Activated CD8-positive, alpha-beta T cell treated with anti-CD3 and anti-CD28 coated beads, Interleukin-2, amount 10 ng/mL, durations not matched to agents 7 days and 5 days (primary cell): ENCODE measurements around the gene LIMK2. TPM values are rescaled to one million over a fixed set of nuclear protein-coding genes. Genes with fewer than 3 reads are reported as not detected.
"Not testable (repeated sequence)": the region's sequence is repeated elsewhere in the genome, so short reads cannot be mapped to it uniquely, and the experiment has no call there.

Experiments used
- ATAC-seq: fragments of 150-1000 bp; cut with Tn5 transposase; one replicate; pipeline ENCODE4 v1.10.0; 2021; ENCODE audit warnings: moderate library complexity
- CTCF ChIA-PET: fragments of 350-600 bp; sonication (Branson Sonifier 250); formaldehyde crosslinking; loops from one replicate; lab custom pipeline; 2021; ENCODE audit warnings: antibody characterized with exemption; lab: Charles Lee
- POLR2A ChIA-PET: fragments of 350-600 bp; sonication (Branson Sonifier 250); formaldehyde crosslinking; loops from one replicate; lab custom pipeline; 2021; ENCODE audit warnings: antibody characterized with exemption; lab: Charles Lee
- DNase-seq: peaks from one replicate; pipeline ENCODE4 v3.0.0-alpha.2; 2020
- H3K27ac Mint-ChIP-seq: one replicate; pipeline ENCODE4 v1.8.0; 2021; ENCODE audit warnings: mild to moderate bottlenecking, mixed read lengths
- H3K27me3 Mint-ChIP-seq: one replicate; pipeline ENCODE4 v1.8.0; 2021; ENCODE audit warnings: low read depth, mixed read lengths
- H3K36me3 Mint-ChIP-seq: one replicate; pipeline ENCODE4 v1.8.0; 2021; ENCODE audit warnings: low read depth, mixed read lengths
- H3K4me1 Mint-ChIP-seq: one replicate; pipeline ENCODE4 v1.8.0; 2021; ENCODE audit warnings: low read depth, mixed read lengths
- H3K4me3 Mint-ChIP-seq: one replicate; pipeline ENCODE4 v1.8.0; 2021; ENCODE audit warnings: mild to moderate bottlenecking, mixed read lengths
- H3K9me3 Mint-ChIP-seq: one replicate; pipeline ENCODE4 v1.8.0; 2022; ENCODE audit warnings: mixed read lengths; ENCODE audit not compliant: insufficient read depth
- total RNA-seq, 2 experiments: library from RNA; stranded (reverse); gene quantifications; one replicate each; pipeline ENCODE4 v1.2.3, GENCODE V29; 2021

The LIMK2 gene
- total RNA-seq, 2 experiments from 2014 or later, result 42.7 to 44.3 TPM

DNA sequence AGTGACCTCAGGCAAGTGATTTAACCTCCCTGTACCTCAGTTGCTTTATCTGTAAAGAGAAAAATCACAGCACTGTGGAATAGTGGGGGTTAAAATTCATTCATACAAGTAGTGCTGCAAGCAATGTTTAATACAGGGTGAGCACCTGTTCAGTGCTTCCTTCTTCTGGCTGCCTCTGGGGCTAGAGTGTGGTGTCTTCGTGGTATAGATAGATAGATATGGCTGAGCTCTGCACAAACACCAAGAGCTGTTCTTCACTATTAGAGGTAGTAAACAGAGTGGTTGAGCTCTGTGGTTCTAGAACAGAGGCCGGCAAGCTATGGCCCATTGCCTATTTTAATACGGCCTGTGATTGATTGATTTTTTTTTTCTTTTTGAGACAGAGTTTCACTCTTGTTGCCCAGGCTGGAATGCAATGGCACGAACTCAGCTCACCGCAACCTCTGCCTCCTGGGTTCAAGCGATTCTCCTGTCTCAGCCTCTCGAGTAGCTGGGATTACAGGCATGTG lies 32.9 kb downstream of the LIMK2 start:
- Mint-ChIP-seq H3K36me3 (peaks cover 6% of the 10 kb centered on the region), H3K4me3 (no peak overlapping the region), H3K27ac (no peak overlapping the region), H3K27me3 (no peaks in the 10 kb centered on the region), H3K4me1 (peaks cover 35% of the 10 kb centered on the region), H3K9me3 (no peaks in the 10 kb centered on the region)
- ChIA-PET POLR2A (no interaction called here), CTCF (interaction anchor here (1.5 to 2.4 kb wide), 2 partner anchors 11 to 28 kb away, joined by 4 to 11 read pairs; no protein-coding TSS in a partner anchor)
- ATAC-seq, result peak; percentile 24
- peak; percentile 35 for DNase-seq

DNA sequence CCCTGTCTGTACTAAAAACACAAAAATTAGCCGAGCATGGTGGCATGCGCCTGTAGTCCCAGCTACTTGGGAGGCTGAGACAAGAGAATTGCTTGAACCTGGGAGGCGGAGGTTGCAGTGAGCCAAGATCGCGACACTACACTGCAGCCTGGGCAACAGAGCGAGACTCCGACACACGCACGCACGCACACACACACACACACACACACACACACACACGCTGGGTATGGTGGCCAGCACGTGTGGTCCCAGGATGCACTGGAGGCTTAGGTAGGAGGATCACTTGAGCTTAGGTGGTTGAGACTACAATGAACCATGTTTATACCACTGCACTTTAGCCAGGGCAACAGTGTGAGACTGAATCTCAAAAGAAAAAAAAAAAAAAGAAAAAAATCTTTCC lies 33.9 kb downstream of the LIMK2 start:
- H3K27ac Mint-ChIP-seq, H3K27me3 Mint-ChIP-seq, POLR2A ChIA-PET, H3K9me3 Mint-ChIP-seq, H3K36me3 Mint-ChIP-seq, DNase-seq, H3K4me3 Mint-ChIP-seq, ATAC-seq: not testable (repeated sequence)
- CTCF ChIA-PET, result interaction anchor here (1.0 kb wide), 1 partner anchor 10 kb away, joined by 3 read pairs; no protein-coding TSS in a partner anchor
- H3K4me1 Mint-ChIP-seq, result peaks cover 34% of the 10 kb centered on the region

DNA sequence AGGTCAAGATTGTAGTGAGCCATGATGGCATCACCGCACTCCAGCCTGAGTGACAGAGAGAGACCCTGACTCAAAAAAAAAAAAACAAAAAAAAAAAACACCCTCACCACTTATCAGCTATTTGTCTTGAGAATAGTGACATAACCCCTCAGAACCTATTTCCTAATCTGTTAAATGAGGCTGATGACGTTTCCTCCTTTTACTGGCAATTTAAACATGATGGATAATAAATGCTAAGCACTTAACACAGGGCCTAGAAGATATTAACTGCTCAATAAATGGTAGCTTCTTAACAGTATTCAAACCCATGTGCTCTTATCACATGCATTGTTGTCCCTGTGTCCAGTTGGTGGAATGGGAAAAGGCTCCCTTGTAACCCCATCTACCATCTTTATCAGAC lies 34.6 kb downstream of the LIMK2 start:
- H3K36me3 Mint-ChIP-seq, result peaks cover 8% of the 10 kb centered on the region
- no peak overlapping the region for H3K27ac Mint-ChIP-seq
- no peak for ATAC-seq
- H3K4me1 Mint-ChIP-seq, result peaks cover 34% of the 10 kb centered on the region
- POLR2A ChIA-PET, result no interaction called here
- DNase-seq, result no peak
- H3K4me3 Mint-ChIP-seq, result no peak overlapping the region
- no peaks in the 10 kb centered on the region for H3K9me3 Mint-ChIP-seq
- no peaks in the 10 kb centered on the region for H3K27me3 Mint-ChIP-seq
- CTCF ChIA-PET, result interaction anchor here (1.0 to 2.3 kb wide), 4 partner anchors 9 to 67 kb away, joined by 3 to 11 read pairs (median 8); partner anchors contain the start of gene LIMK2

DNA sequence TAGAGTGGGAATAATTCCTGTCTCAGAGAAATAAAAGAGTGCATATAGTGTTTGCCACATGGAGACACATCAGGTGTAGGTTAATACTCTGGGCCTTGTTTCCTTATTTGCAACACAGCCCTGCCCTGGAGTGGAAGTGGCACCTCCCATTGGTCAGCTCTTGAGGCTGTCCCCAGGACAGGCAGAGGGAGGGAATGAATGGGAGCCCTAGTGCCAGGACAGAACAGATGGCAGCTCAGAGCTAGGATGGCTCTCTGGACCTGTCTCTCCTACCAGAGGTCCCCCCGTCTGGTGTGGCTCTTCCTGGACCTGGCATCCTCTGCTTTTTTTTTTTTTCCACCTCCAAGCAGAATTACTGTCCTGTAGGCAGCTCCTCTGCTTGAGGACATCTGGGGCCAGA lies 35.6 kb downstream of the LIMK2 start:
- H3K4me3 Mint-ChIP-seq, result peak overlapping the region; percentile 48
- CTCF ChIA-PET, result interaction anchor here (1.0 to 2.3 kb wide), 5 partner anchors 9 to 66 kb away, joined by 3 to 11 read pairs (median 5); partner anchors contain the start of gene LIMK2
- H3K36me3 Mint-ChIP-seq, result peaks cover 6% of the 10 kb centered on the region
- peak overlapping the region; percentile 77 for H3K27ac Mint-ChIP-seq
- H3K4me1 Mint-ChIP-seq, result peaks cover 34% of the 10 kb centered on the region
- no peaks in the 10 kb centered on the region for H3K27me3 Mint-ChIP-seq
- POLR2A ChIA-PET, result interaction anchor here (0.5 to 1.1 kb wide), 6 partner anchors 32 to 1026 kb away, joined by 3 to 6 read pairs (median 4); no protein-coding TSS in a partner anchor
- no peaks in the 10 kb centered on the region for H3K9me3 Mint-ChIP-seq
- ATAC-seq, result peak; percentile 14
- DNase-seq, result no peak

DNA sequence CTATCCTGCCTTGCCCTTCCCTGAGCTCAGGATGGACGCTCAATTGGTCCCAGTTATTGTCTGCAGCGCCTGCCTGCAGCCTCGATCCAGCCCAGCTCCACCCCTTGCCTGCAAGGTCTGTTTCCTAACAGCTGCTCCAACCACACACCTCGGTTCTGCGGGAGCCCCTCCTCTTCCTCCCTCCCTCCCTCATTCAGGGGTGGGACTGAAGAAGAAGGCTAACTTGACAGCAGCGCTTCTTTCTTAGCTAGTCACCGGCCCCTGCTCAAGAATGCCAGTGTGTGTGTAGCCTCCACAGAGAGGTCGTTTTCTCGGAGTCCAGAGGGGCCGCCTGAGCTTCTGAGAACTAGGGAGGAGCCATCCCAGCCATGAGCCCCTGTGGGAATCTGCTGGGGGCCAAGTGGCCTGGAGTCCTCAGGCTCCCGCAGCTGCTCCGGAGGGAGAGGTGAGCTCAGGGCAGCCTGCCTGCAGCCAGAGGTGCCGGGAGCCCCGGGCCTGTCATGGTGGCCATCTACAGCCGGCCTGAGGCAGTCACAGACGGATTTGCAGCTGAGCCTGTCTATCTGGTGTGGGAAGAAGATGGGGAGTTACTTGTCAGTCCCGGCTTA lies 36.1 kb downstream of the LIMK2 start:
- Mint-ChIP-seq H3K4me3 (peak overlapping the region; percentile 48), H3K27me3 (no peaks in the 10 kb centered on the region), H3K9me3 (no peaks in the 10 kb centered on the region), H3K4me1 (peaks cover 34% of the 10 kb centered on the region), H3K36me3 (peaks cover 6% of the 10 kb centered on the region), H3K27ac (peak overlapping the region; percentile 77)
- DNase-seq (peak; percentile 89), ATAC-seq (peak; percentile 100)
- POLR2A ChIA-PET, result interaction anchor here (0.5 to 1.1 kb wide), 5 partner anchors 32 to 1027 kb away, joined by 3 to 6 read pairs (median 4); no protein-coding TSS in a partner anchor
- CTCF ChIA-PET, result interaction anchor here (1.0 to 2.3 kb wide), 4 partner anchors 9 to 36 kb away, joined by 3 to 11 read pairs (median 8); partner anchors contain the start of gene LIMK2

DNA sequence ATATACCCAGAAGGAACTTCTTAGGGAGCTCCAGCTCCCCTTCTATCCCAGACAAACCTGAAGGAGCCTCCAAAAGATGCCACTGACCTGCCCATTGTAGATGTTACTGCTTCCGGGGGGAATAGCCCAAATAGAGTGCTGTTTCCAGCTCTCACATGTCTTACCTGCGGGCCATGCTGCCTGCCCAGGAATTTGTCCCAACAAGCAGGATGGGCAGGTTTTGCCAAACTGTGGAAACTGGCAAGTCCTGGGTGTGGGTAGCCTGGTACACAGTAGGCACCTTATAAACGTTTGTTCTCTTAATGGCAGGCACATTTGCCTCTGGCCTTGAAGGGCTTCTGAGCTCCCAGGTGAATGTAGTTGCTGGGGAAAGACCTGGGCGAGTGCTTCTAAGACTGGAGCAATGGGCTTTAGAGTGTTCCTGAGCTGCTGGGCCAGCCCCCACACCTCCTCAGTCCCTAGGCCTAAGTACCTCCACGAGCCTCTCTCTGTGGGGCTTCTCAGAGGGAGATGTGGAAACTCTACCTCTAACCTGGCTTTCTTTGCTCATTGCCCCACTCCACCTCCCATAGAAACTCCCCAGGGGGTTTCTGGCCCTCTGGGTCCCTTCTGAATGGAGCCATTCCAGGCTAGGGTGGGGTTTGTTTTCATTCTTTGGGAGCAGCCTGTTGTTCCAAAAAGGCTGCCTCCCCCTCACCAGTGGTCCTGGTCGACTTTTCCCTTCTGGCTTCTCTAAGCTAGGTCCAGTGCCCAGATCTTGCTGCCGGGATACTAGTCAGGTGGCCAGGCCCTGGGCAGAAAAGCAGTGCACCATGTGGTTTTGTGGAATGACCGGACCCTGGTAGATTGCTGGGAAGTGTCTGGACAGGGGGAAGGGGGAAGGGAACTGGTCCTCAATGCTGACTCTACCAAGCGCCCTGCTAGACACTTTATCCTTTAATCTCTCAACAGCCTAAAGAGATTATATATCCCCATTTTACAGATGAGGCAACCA lies 37.2 kb downstream of the LIMK2 start:
- POLR2A ChIA-PET, result no interaction called here
- H3K36me3 Mint-ChIP-seq, result peaks cover 6% of the 10 kb centered on the region

DNA sequence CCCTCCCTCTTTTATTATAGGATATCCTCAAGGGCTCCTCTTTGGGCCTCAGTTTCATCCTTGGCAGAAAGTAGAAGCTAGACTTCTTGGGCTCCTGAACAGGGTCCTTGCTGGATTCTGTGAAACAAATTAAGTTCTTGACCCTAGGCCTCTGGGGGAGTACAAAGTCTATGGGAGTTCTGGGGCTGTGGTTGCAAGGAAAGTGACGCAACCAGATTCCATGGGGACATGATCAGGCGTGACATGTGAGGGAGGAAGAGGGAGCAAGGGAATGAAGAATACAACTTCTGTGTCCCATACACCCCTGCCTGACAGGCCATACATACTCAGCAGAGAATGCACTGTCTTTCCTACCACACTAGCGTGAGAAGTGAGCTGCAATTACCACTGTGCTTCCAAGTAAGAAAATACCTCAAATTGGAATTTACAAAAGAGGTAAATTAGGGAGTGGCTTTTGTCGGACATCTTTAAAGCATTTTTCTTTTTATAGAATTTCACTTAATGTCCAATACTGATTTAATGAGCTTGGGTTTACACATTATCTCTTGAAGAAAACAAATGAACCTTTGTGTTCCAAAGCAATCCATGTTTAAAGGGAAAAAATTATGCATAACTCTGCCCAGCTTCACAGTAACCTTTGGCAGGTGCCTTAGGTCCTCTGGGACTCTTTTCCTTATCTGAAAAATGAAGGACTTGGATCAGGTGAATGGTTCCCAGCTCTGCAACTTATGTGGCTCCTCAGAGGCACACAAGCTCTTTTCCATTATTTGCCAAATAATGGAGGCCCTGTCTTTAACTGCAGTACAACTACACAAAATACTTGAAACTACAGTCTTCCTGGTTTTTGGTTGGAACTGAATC lies 38.9 kb downstream of the LIMK2 start:
- DNase-seq (no peak), ATAC-seq (no peak)
- Mint-ChIP-seq H3K4me3 (no peak overlapping the region), H3K4me1 (peaks cover 15% of the 10 kb centered on the region), H3K27me3 (no peaks in the 10 kb centered on the region), H3K27ac (no peak overlapping the region), H3K9me3 (no peaks in the 10 kb centered on the region), H3K36me3 (peaks cover 6% of the 10 kb centered on the region)
- POLR2A ChIA-PET, result interaction anchor here (0.9 to 1.1 kb wide), 2 partner anchors 38 to 57 kb away, joined by 3 read pairs; partner anchors contain the start of gene LIMK2
- CTCF ChIA-PET, result interaction anchor here (0.9 to 7.4 kb wide), 4 partner anchors 19 to 143 kb away, joined by 3 to 58 read pairs (median 5); partner anchors contain the start of gene SELENOM

More for the DNA sequence above, 37.2 kb downstream of the LIMK2 start:
- CTCF ChIA-PET, result interaction anchor here (0.7 to 2.2 kb wide), 2 partner anchors 23 to 37 kb away, joined by 3 to 11 read pairs; partner anchors contain the start of gene LIMK2
- Mint-ChIP-seq H3K4me1 (peaks cover 25% of the 10 kb centered on the region), H3K27me3 (no peaks in the 10 kb centered on the region), H3K27ac (no peak overlapping the region), H3K4me3 (no peak overlapping the region), H3K9me3 (no peaks in the 10 kb centered on the region)
- ATAC-seq, result no peak
- no peak for DNase-seq

DNA sequence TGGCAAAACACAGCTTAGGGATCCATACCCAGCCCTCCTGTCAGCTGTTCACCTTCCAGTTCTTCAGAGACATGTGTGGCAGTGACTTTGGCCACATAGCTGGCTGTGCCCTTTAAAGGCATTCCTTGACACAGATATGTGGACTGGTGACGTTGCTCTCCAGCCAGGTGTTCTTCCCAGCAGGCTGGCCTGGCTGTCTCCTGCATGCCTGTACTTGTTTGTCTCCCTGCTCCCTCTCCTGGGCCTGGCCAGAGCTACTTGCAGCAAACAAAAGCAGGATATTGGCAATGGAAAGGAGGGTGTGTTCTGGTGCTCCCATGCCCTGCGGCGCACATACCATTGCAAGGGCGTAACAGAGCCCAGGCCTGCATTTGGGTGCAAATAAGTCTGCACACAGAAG lies 41.9 kb downstream of the LIMK2 start:
- H3K27ac Mint-ChIP-seq, result no peak overlapping the region

DNA sequence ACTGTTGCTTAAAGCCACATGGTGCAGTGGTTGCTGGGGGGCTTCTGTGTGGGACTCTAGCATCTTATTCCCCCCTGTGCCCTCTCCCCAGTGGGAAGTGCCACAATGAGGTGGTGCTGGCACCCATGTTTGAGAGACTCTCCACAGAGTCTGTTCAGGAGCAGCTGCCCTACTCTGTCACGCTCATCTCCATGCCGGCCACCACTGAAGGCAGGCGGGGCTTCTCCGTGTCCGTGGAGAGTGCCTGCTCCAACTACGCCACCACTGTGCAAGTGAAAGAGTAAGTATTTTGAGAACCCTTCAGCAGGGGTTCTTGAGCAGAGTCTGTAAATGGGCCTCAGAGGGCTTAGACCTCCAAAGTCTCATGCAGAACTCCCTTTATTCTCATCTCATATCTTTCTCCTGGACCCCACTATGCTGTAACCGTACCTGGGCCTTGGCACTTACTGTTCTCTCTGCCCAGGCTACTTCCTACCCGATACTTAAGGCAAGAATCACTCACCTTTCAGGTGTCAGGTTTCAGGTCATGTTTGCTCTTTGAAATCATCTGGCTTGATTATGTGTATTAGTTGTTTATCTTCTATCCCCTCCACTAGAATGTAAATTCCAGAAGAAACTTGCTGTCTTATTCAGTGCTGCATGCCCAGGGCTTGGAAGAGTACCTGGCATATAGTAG lies 47.8 kb downstream of the LIMK2 start:
- CTCF ChIA-PET, result interaction anchor here (0.9 kb wide), 1 partner anchor 14 kb away, joined by 3 read pairs; no protein-coding TSS in a partner anchor
- DNase-seq, result no peak
- H3K27ac Mint-ChIP-seq, result no peak overlapping the region
- ATAC-seq, result no peak
- H3K36me3 Mint-ChIP-seq, result peaks cover 23% of the 10 kb centered on the region
- no peaks in the 10 kb centered on the region for H3K9me3 Mint-ChIP-seq
- no peak overlapping the region for H3K4me3 Mint-ChIP-seq
- POLR2A ChIA-PET, result no interaction called here
- H3K4me1 Mint-ChIP-seq, result no peaks in the 10 kb centered on the region
- H3K27me3 Mint-ChIP-seq, result no peaks in the 10 kb centered on the region

More for the DNA sequence above, 41.9 kb downstream of the LIMK2 start:
- CTCF ChIA-PET, result interaction anchor here (0.8 to 7.4 kb wide), 2 partner anchors 18 to 43 kb away, joined by 4 to 58 read pairs; no protein-coding TSS in a partner anchor
- POLR2A ChIA-PET, result no interaction called here
- ATAC-seq, result no peak
- H3K36me3 Mint-ChIP-seq, result peaks cover 6% of the 10 kb centered on the region
- no peaks in the 10 kb centered on the region for H3K4me1 Mint-ChIP-seq
- no peaks in the 10 kb centered on the region for H3K9me3 Mint-ChIP-seq
- no peak for DNase-seq
- H3K27me3 Mint-ChIP-seq, result no peaks in the 10 kb centered on the region
- no peak overlapping the region for H3K4me3 Mint-ChIP-seq

DNA sequence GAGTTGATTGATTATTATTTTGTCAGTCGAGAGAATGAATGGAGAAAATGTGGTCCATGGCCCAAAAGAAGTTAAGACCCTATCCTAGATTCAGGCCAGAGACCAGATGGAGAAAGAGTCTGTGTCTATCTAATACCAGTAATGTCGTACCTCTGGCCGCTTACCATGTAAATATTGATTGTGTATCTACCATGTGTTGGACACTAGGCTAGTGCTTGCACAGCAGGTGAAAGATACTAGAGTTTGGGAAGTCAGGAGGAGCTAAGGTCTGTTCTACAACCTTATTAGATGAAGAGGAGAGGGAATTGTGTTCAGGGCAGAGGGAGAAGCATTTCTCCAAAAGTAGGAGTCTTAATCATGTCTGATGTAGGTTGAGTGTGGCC lies 48.4 kb downstream of the LIMK2 start:
- H3K27ac Mint-ChIP-seq, result no peak overlapping the region
- ATAC-seq (no peak), DNase-seq (no peak)
- H3K4me1 Mint-ChIP-seq, result no peaks in the 10 kb centered on the region
- ChIA-PET POLR2A (no interaction called here), CTCF (no interaction called here)
- peaks cover 23% of the 10 kb centered on the region for H3K36me3 Mint-ChIP-seq
- no peaks in the 10 kb centered on the region for H3K9me3 Mint-ChIP-seq
- H3K27me3 Mint-ChIP-seq, result no peaks in the 10 kb centered on the region
- no peak overlapping the region for H3K4me3 Mint-ChIP-seq
